ENCODE results near the gene ZC3H7B.

The ZC3H7B gene

DNA sequence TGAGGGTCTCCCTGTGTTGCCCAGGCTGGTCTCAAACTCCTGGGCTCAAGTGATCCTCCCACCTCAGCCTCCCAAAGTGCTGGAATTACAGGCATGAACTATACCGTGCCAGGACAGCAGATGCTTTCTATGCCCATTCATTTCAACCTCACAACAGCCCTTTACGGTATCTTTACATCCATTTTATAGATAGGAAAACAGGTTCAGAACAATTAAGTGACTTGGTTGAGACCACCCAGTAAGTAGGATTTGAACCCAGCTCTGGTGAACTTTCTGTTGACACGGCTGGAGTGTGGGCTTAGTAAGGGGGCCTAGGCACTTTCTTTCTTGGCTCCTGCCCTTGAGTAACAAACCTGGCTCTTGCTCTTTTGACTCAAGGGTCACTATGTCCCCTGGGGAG, 106.1 kb downstream of the ZC3H7B start:
- H3K4me3 ChIP-seq (ENCODE audit: low read depth, low read length, poor library complexity, severe bottlenecking): no peak overlapping the region
- peak overlapping the region; percentile 30 for H3K27ac ChIP-seq (ENCODE audit: low read depth, low read length, poor library complexity, severe bottlenecking)
- H4K20me1 ChIP-seq (ENCODE audit: insufficient read depth, low read length): no peaks in the 10 kb centered on the region
- H3K27me3 ChIP-seq (ENCODE audit: insufficient read depth, low read length): no peaks in the 10 kb centered on the region
- H3K9me3 ChIP-seq (ENCODE audit: low read length): no peaks in the 10 kb centered on the region
- no peaks in the 10 kb centered on the region for H3F3A ChIP-seq (ENCODE audit: insufficient read depth, low read length)
- peaks cover 27% of the 10 kb centered on the region for H3K4me1 ChIP-seq (ENCODE audit: insufficient read depth, low read length, severe bottlenecking)
- H3K79me2 ChIP-seq (ENCODE audit: insufficient read depth, low read length): no peaks in the 10 kb centered on the region
- no peak overlapping the region for H3K4me2 ChIP-seq (ENCODE audit: low read length)
- H3K9me2 ChIP-seq (ENCODE audit: low read depth, low read length): no peaks in the 10 kb centered on the region
- TF ChIP-seq EZH2 (IDR thresholded peaks at IDR 0.05; ENCODE audit: borderline replicate concordance, low read length): no peak
- TF ChIP-seq, protein P1, sequence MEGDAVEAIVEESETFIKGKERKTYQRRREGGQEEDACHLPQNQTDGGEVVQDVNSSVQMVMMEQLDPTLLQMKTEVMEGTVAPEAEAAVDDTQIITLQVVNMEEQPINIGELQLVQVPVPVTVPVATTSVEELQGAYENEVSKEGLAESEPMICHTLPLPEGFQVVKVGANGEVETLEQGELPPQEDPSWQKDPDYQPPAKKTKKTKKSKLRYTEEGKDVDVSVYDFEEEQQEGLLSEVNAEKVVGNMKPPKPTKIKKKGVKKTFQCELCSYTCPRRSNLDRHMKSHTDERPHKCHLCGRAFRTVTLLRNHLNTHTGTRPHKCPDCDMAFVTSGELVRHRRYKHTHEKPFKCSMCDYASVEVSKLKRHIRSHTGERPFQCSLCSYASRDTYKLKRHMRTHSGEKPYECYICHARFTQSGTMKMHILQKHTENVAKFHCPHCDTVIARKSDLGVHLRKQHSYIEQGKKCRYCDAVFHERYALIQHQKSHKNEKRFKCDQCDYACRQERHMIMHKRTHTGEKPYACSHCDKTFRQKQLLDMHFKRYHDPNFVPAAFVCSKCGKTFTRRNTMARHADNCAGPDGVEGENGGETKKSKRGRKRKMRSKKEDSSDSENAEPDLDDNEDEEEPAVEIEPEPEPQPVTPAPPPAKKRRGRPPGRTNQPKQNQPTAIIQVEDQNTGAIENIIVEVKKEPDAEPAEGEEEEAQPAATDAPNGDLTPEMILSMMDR (IDR thresholded peaks at IDR 0.05; ENCODE audit: low read length): no peak
- H3K9ac ChIP-seq (ENCODE audit: low read length): no peak overlapping the region
- H3K36me3 ChIP-seq (ENCODE audit: insufficient read depth, low read length): no peaks in the 10 kb centered on the region
- no peak overlapping the region for H2AFZ ChIP-seq (ENCODE audit: low read length)

DNA sequence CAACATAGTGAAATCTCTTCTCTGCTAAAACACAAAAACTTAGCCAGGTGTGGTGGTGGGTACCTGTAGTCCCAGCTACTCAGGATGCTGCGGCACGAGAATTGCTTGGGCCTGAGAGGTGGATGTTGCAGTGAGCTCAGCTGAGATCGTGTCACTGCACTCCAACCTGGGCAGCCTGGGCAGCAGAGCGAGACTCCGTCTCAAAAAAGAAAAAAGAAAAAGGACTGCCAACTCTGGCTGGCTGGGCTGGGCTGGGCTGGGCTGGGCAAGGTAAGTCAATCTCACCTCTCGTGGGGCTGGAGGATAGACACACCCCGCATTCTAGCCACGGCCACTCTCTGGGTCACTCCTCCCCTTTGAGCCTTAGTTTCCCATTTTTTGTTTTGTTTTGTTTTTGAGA, 107.3 kb downstream of the ZC3H7B start:
- Histone ChIP-seq H4K20me1 (ENCODE audit: insufficient read depth, low read length) (no peaks in the 10 kb centered on the region), H3F3A (ENCODE audit: insufficient read depth, low read length) (no peaks in the 10 kb centered on the region), H3K27ac (ENCODE audit: low read depth, low read length, poor library complexity, severe bottlenecking) (peak overlapping the region; percentile 68), H2AFZ (ENCODE audit: low read length) (no peak overlapping the region), H3K4me1 (ENCODE audit: insufficient read depth, low read length, severe bottlenecking) (peaks cover 36% of the 10 kb centered on the region), H3K4me2 (ENCODE audit: low read length) (peak overlapping the region; percentile 30), H3K9me3 (ENCODE audit: low read length) (no peaks in the 10 kb centered on the region), H3K9ac (ENCODE audit: low read length) (no peak overlapping the region), H3K4me3 (ENCODE audit: low read depth, low read length, poor library complexity, severe bottlenecking) (no peak overlapping the region), H3K27me3 (ENCODE audit: insufficient read depth, low read length) (no peaks in the 10 kb centered on the region), H3K36me3 (ENCODE audit: insufficient read depth, low read length) (no peaks in the 10 kb centered on the region), H3K79me2 (ENCODE audit: insufficient read depth, low read length) (no peaks in the 10 kb centered on the region), H3K9me2 (ENCODE audit: low read depth, low read length) (no peaks in the 10 kb centered on the region)
- TF ChIP-seq, protein P1 (IDR thresholded peaks at IDR 0.05; ENCODE audit: low read length): no peak
- TF ChIP-seq EZH2 (IDR thresholded peaks at IDR 0.05; ENCODE audit: borderline replicate concordance, low read length): no peak

All from OCI-LY1 (cell line).